Measurements from ENCODE around the gene USH2A.

Gene USH2A

GRCh38 chr1:215744419-215744818 is 678.8 kb downstream of the USH2A start:
- no peak for DNase-seq (ENCODE audit: extremely low read depth, insufficient read length)
- Histone ChIP-seq H3K4me3 (replicated peaks; ENCODE audit: low read depth, low read length) (no peak overlapping the region), H3K27me3 (replicated peaks; ENCODE audit: control insufficient read depth, insufficient read depth, low read length) (no peaks in the 10 kb centered on the region), H3K36me3 (ENCODE audit: control insufficient read depth, insufficient read depth, low read length) (no peaks in the 10 kb centered on the region)
- no peak for TF ChIP-seq CTCF (IDR thresholded peaks at IDR 0.05; ENCODE audit: insufficient read depth, low read length, poor library complexity, severe bottlenecking)

GRCh38 chr1:215739025-215739424 is 684.2 kb downstream of the USH2A start:
- TF ChIP-seq CTCF (IDR thresholded peaks at IDR 0.05; ENCODE audit: insufficient read depth, low read length, poor library complexity, severe bottlenecking) = no peak
- H3K4me3 ChIP-seq (replicated peaks; ENCODE audit: low read depth, low read length) = no peak overlapping the region
- no peak for DNase-seq (ENCODE audit: extremely low read depth, insufficient read length)
- H3K27me3 ChIP-seq (replicated peaks; ENCODE audit: control insufficient read depth, insufficient read depth, low read length) = no peaks in the 10 kb centered on the region
- H3K36me3 ChIP-seq (ENCODE audit: control insufficient read depth, insufficient read depth, low read length) = no peaks in the 10 kb centered on the region

- TF ChIP-seq CTCF (IDR thresholded peaks at IDR 0.05; ENCODE audit: insufficient read depth, low read length, poor library complexity, severe bottlenecking) = no peak
- H3K36me3 ChIP-seq (ENCODE audit: control insufficient read depth, insufficient read depth, low read length) = no peaks in the 10 kb centered on the region
- no peak for DNase-seq (ENCODE audit: extremely low read depth, insufficient read length)
- H3K4me3 ChIP-seq (replicated peaks; ENCODE audit: low read depth, low read length) = no peak overlapping the region
- H3K27me3 ChIP-seq (replicated peaks; ENCODE audit: control insufficient read depth, insufficient read depth, low read length) = no peaks in the 10 kb centered on the region
Observed at GRCh38 chr1:215731699-215732098, 691.5 kb downstream of the USH2A start.

- Histone ChIP-seq H3K36me3 (ENCODE audit: control insufficient read depth, insufficient read depth, low read length) (no peaks in the 10 kb centered on the region), H3K27me3 (replicated peaks; ENCODE audit: control insufficient read depth, insufficient read depth, low read length) (no peaks in the 10 kb centered on the region), H3K4me3 (replicated peaks; ENCODE audit: low read depth, low read length) (no peak overlapping the region)
- TF ChIP-seq CTCF (IDR thresholded peaks at IDR 0.05; ENCODE audit: insufficient read depth, low read length, poor library complexity, severe bottlenecking) = no peak
- no peak for DNase-seq (ENCODE audit: extremely low read depth, insufficient read length)
Observed at GRCh38 chr1:215730600-215730999, 692.6 kb downstream of the USH2A start.

GRCh38 chr1:215728169-215728568 is 695.1 kb downstream of the USH2A start:
- TF ChIP-seq CTCF (IDR thresholded peaks at IDR 0.05; ENCODE audit: insufficient read depth, low read length, poor library complexity, severe bottlenecking) = no peak
- no peaks in the 10 kb centered on the region for H3K27me3 ChIP-seq (replicated peaks; ENCODE audit: control insufficient read depth, insufficient read depth, low read length)

GRCh38 chr1:215720126-215720525 is 703.1 kb downstream of the USH2A start:
- DNase-seq (ENCODE audit: extremely low read depth, insufficient read length) = no peak
- no peak for TF ChIP-seq CTCF (IDR thresholded peaks at IDR 0.05; ENCODE audit: insufficient read depth, low read length, poor library complexity, severe bottlenecking)
- no peaks in the 10 kb centered on the region; the same call in 1 of the 2 replicates for H3K27me3 ChIP-seq (replicated peaks; ENCODE audit: control insufficient read depth, insufficient read depth, low read length)
- H3K36me3 ChIP-seq (ENCODE audit: control insufficient read depth, insufficient read depth, low read length) = no peaks in the 10 kb centered on the region
- no peak overlapping the region for H3K4me3 ChIP-seq (replicated peaks; ENCODE audit: low read depth, low read length)

More at GRCh38 chr1:215728169-215728568, 695.1 kb downstream of the USH2A start:
- no peak overlapping the region for H3K4me3 ChIP-seq (replicated peaks; ENCODE audit: low read depth, low read length)
- no peak for DNase-seq (ENCODE audit: extremely low read depth, insufficient read length)
- H3K36me3 ChIP-seq (ENCODE audit: control insufficient read depth, insufficient read depth, low read length) = no peaks in the 10 kb centered on the region
